Tibial artery (tissue), 4 donors: ENCODE results near the gene LMOD1.
A peak's percentile ranks its signal among the peaks of the same experiment; 100 is the strongest.

Source experiments
- DNase-seq, 2 donors: peaks; one replicate each; pipeline ENCODE4 v3.0.0-alpha.2; 2019
- H3K27ac ChIP-seq, 2 donors: fragments of 200-600 bp; sonication (generic) in 1 of 2; 1 replicate in 1 of 2; 2 replicates in 1 of 2; pipeline ENCODE4 v1.5.1; 2018 to 2019; ENCODE audit warnings: mild to moderate bottlenecking in 1 of 2
- H3K27me3 ChIP-seq, 2 donors: fragments of 200-600 bp; sonication (generic) in 1 of 2; one replicate each; pipeline versions ENCODE4 v1.5.1 to v1.6.0; 2016 to 2019
- H3K36me3 ChIP-seq, 3 donors: fragments of 200-600 bp; sonication (generic) in 2 of 3; one replicate each; pipeline ENCODE4 v1.5.1; 2016 to 2019; ENCODE audit warnings: mild to moderate bottlenecking in 2 of 3
- H3K4me1 ChIP-seq, 4 donors: fragments of 200-600 bp; sonication (generic) in 2 of 4; 1 replicate in 3 of 4; 2 replicates in 1 of 4; pipeline ENCODE4 v1.5.1; 2016 to 2019
- H3K4me3 ChIP-seq, 2 donors: fragments of 200-600 bp; sonication (generic) in 1 of 2; 1 replicate in 1 of 2; 2 replicates in 1 of 2; pipeline ENCODE4 v1.5.1; 2018 to 2019; ENCODE audit warnings: mild to moderate bottlenecking in 2 of 2
- H3K9me3 ChIP-seq, 3 donors: fragments of 200-600 bp; sonication (generic) in 1 of 3; one replicate each; pipeline ENCODE4 v1.5.1; 2016 to 2019
- intact Hi-C: fragments of 100-400 bp; cut with DNase I; formaldehyde crosslinking; loops from one replicate; pipeline ENCODE4 v1.15.0; 2023; ENCODE audit warnings: low total_unique reads
- TF ChIP-seq, protein P1 (sequence below), 2 experiments: fragments of 200-600 bp in 1 of 2; fragments of 450-650 bp in 1 of 2; IDR thresholded peaks; one replicate each; pipeline ENCODE4 v1.5.1; 2017 to 2019; ENCODE audit warnings: antibody characterized with exemption in 2 of 2, mild to moderate bottlenecking in 1 of 2, moderate library complexity in 1 of 2

Gene LMOD1

DNA sequence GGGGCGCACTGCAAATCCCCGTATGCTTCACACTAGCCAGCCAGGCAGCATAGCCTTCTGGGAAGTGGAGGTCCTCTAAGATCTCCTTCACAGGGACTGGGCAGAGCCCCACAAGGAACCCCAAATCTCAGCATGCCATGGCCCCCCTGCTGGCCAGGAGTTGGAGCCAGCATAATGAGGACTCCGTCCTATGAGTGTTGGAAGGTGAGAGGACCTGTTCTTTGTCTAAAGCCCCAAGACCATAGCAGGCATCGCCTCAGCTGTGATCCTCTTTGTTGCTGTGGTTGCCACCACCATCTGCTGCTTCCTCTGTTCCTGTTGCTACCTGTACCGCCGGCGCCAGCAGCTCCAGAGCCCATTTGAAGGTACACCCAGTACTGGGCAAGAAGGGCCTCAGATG, 56.1 kb downstream of the LMOD1 start:
- TF ChIP-seq, protein P1, sequence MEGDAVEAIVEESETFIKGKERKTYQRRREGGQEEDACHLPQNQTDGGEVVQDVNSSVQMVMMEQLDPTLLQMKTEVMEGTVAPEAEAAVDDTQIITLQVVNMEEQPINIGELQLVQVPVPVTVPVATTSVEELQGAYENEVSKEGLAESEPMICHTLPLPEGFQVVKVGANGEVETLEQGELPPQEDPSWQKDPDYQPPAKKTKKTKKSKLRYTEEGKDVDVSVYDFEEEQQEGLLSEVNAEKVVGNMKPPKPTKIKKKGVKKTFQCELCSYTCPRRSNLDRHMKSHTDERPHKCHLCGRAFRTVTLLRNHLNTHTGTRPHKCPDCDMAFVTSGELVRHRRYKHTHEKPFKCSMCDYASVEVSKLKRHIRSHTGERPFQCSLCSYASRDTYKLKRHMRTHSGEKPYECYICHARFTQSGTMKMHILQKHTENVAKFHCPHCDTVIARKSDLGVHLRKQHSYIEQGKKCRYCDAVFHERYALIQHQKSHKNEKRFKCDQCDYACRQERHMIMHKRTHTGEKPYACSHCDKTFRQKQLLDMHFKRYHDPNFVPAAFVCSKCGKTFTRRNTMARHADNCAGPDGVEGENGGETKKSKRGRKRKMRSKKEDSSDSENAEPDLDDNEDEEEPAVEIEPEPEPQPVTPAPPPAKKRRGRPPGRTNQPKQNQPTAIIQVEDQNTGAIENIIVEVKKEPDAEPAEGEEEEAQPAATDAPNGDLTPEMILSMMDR (IDR thresholded peaks at IDR 0.05) = no peak
- no peaks in the 10 kb centered on the region for H3K27me3 ChIP-seq
- H3K9me3 ChIP-seq = no peaks in the 10 kb centered on the region
- peak; percentile 19 to 66 for DNase-seq
- intact Hi-C loops = no loop called here
- peaks cover 0 to 80% (median 52%) of the 10 kb centered on the region in 4 donors for H3K4me1 ChIP-seq
- peak overlapping the region; percentile 82 to 85 for H3K4me3 ChIP-seq
- peaks cover 0 to 8% (median 0%) of the 10 kb centered on the region in 3 donors for H3K36me3 ChIP-seq
- peak overlapping the region; percentile 80 to 95 for H3K27ac ChIP-seq

GRCh38 chr1:201889090-201889968, 57.0 kb downstream of the LMOD1 start:
- peaks cover 0 to 80% (median 54%) of the 10 kb centered on the region in 4 donors for H3K4me1 ChIP-seq
- no peaks in the 10 kb centered on the region for H3K27me3 ChIP-seq
- peaks cover 0 to 8% (median 0%) of the 10 kb centered on the region in 3 donors for H3K36me3 ChIP-seq
- TF ChIP-seq, protein P1 (IDR thresholded peaks at IDR 0.05) = no peak
- DNase-seq = peak; percentile 25 to 65
- no peaks in the 10 kb centered on the region for H3K9me3 ChIP-seq
- intact Hi-C loops = loop anchor here (10.0 kb wide), 1 partner anchor 255 kb away; the partner anchor contains the start of gene ARL8A
- peak overlapping the region; percentile 80 to 95 for H3K27ac ChIP-seq
- H3K4me3 ChIP-seq = peak overlapping the region; percentile 82 to 85

- DNase-seq = peak; percentile 88 to 95
- Histone ChIP-seq H3K9me3 (no peaks in the 10 kb centered on the region), H3K27ac (peak within 1 kb of the TSS; percentile 80 to 95), H3K4me3 (peak within 1 kb of the TSS; percentile 82 to 85), H3K4me1 (peaks cover 0 to 80% (median 58%) of the 10 kb centered on the region in 4 donors), H3K27me3 (no peaks in the 10 kb centered on the region), H3K36me3 (peaks cover 0 to 8% (median 0%) of the 10 kb centered on the region in 3 donors)
- TF ChIP-seq, protein P1 (IDR thresholded peaks at IDR 0.05) = no peak
- intact Hi-C loops = loop anchor here (10.0 kb wide), 1 partner anchor 256 kb away; the partner anchor contains the start of gene ARL8A
Measured at GRCh38 chr1:201888282-201889089, 57.9 kb downstream of the LMOD1 start, which contains the start of gene SHISA4. SHISA4 (plus strand) TSS chr1:201888898; CDS start chr1:201888995, 97 bp downstream.

DNA sequence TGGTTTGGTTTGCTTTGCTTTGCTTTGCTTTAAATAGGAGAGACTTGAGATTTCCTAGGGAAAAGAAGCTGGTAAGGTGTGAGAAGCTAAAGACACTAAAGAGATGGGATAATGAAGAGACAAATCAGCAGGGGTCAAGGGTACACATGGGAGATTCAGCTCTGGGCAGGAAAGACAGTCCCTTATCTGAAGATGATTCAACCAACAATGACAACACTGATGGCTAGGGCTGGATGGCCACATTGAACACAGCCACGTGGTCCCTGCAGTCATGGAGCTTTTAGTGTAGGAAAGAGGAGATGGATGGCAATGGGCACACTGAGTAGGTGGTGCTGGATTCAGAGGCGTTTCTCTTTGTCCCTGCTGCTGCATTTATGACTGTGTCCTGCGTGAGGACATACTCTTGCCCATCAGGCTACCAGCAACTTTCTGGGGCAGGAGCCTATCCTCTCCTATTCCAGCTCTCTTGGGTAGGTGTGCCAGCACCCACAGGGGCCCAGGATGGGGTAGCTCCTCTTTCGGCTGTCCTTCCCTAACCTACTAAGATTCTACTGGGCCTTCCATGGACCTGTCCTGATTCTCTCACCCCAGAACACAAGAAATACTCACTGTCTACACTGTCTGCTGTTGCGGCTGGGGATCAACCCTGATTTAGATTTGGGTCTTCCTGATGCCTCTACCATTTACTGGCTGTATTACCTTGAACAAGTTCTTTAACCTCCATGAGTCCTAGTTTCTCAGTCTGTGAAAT, 59.1 kb downstream of the LMOD1 start:
- H3K27me3 ChIP-seq = no peaks in the 10 kb centered on the region
- H3K4me1 ChIP-seq = peaks cover 0 to 79% (median 63%) of the 10 kb centered on the region in 4 donors
- TF ChIP-seq, protein P1 (IDR thresholded peaks at IDR 0.05) = no peak
- DNase-seq = peak in 1 of 2 donors; percentile 41
- H3K9me3 ChIP-seq = no peaks in the 10 kb centered on the region
- peaks cover 0 to 8% (median 0%) of the 10 kb centered on the region in 3 donors for H3K36me3 ChIP-seq
- H3K4me3 ChIP-seq = no peak overlapping the region
- intact Hi-C loops = loop anchor here (10.0 kb wide), 1 partner anchor 258 kb away; the partner anchor contains the start of gene ARL8A
- peak overlapping the region; percentile 80 to 95 for H3K27ac ChIP-seq
